Esophagus squamous epithelium (tissue), 4 donors: ENCODE data around the gene CDK6.

Experiments
- CTCF ChIP-seq, 6 experiments: fragments of 450-650 bp in 4 of 6; fragments of 200-600 bp in 2 of 6; sonication (generic) in 2 of 6; IDR thresholded peaks; one replicate each; pipeline ENCODE4 v1.5.1; 2016 to 2019; ENCODE audit warnings: antibody characterized with exemption in 6 of 6, mild to moderate bottlenecking in 4 of 6, moderate library complexity in 4 of 6
- POLR2A ChIP-seq, 4 donors: fragments of 450-650 bp; IDR thresholded peaks; one replicate each; pipeline ENCODE4 v1.6.1; 2017; ENCODE audit warnings: antibody characterized with exemption in 4 of 4, mild to moderate bottlenecking in 4 of 4, moderate library complexity in 3 of 4

DNA sequence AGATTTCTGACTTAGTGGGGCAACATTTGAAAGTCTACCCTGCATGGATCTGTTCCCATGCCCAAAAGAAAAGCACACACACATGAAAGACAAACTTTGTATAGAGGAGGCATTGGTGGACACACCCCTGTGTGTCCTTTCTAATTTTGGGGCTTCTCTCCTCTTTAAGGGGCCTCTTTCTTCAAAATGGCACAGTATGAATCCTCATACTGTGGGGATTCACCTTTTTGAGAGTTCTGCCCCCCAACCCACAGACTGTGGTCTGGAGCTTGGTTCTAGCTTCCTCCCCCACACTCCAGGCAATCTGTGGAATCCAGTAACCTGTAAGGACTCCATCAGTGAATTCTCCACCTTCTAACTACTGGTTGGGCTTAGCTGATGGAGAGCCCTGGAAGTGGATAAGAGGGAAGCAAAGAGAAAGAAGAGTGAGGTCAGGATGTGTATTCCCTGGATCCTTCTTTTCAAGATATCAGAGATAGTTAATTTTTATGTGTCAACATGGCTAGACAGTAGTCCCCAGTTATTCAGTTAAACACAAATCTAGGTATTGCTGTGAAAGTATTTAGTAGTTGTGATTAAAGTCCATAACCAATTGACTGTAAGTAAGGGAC is 32.4 kb upstream of the CDK6 start:
- TF ChIP-seq CTCF (IDR thresholded peaks at IDR 0.05) (no peak), POLR2A (IDR thresholded peaks at IDR 0.05) (no peak)
